Measurements from ENCODE around the gene SYNE2. TPM values are rescaled to one million over a fixed set of nuclear protein-coding genes. Genes with fewer than 3 reads are reported as not detected.

Gene SYNE2
- total and polyA plus RNA-seq, 4 donors = 12.0 to 79.9 (median 19.5) TPM

- no peaks in the 10 kb centered on the region for H3K27me3 ChIP-seq (ENCODE audit: control insufficient read depth in 4 of 4, insufficient read depth in 4 of 4, low read length in 3 of 4)
- H3K27ac ChIP-seq (ENCODE audit: low read depth in 1 of 2, low read length in 2 of 2) = no peak overlapping the region
- no peaks in the 10 kb centered on the region for H3K36me3 ChIP-seq (ENCODE audit: control insufficient read depth in 4 of 4, insufficient read depth in 3 of 4, low read depth in 1 of 4, low read length in 3 of 4)
- 93% methylated on average over 3 of the region's 3 CpGs for WGBS
- TF ChIP-seq ATF3 (IDR thresholded peaks at IDR 0.05) (no peak), FOXA2 (IDR thresholded peaks at IDR 0.05) (no peak), GABPA (IDR thresholded peaks at IDR 0.05 in 1 of 2, conservative IDR thresholded peaks at IDR 0.05 in 1 of 2) (no peak), MAX (IDR thresholded peaks at IDR 0.05) (no peak), RXRA (IDR thresholded peaks at IDR 0.05) (no peak), RAD21 (IDR thresholded peaks at IDR 0.05) (no peak), FOXA1 (IDR thresholded peaks at IDR 0.05) (no peak), YY1 (IDR thresholded peaks at IDR 0.05) (no peak), REST (IDR thresholded peaks at IDR 0.05) (no peak), ZBTB33 (IDR thresholded peaks at IDR 0.05) (no peak), TAF1 (conservative IDR thresholded peaks at IDR 0.05) (no peak)
- no peaks in the 10 kb centered on the region for H3K4me1 ChIP-seq (ENCODE audit: control insufficient read depth in 4 of 4, insufficient read depth in 4 of 4, low read length in 3 of 4)
- no peak overlapping the region for H3K4me3 ChIP-seq (ENCODE audit: low read depth in 1 of 3, low read length in 3 of 3)
- no peaks in the 10 kb centered on the region for H3K9me3 ChIP-seq (ENCODE audit: control insufficient read depth in 4 of 4, low read length in 3 of 4)
- H3K9ac ChIP-seq (ENCODE audit: low read depth in 1 of 2, low read length in 2 of 2) = no peak overlapping the region
- DNase-seq (ENCODE audit: low spot score) = no peak
These were observed 25.2 kb downstream of the SYNE2 start for GRCh38 chr14:63878052-63878451.

GRCh38 chr14:63878792-63879191, 26.0 kb downstream of the SYNE2 start:
- DNase-seq (ENCODE audit: low spot score) = no peak
- Histone ChIP-seq H3K36me3 (ENCODE audit: control insufficient read depth in 4 of 4, insufficient read depth in 3 of 4, low read depth in 1 of 4, low read length in 3 of 4) (no peaks in the 10 kb centered on the region), H3K9me3 (ENCODE audit: control insufficient read depth in 4 of 4, low read length in 3 of 4) (no peaks in the 10 kb centered on the region), H3K9ac (ENCODE audit: low read depth in 1 of 2, low read length in 2 of 2) (no peak overlapping the region), H3K27ac (ENCODE audit: low read depth in 1 of 2, low read length in 2 of 2) (no peak overlapping the region), H3K4me3 (ENCODE audit: low read depth in 1 of 3, low read length in 3 of 3) (no peak overlapping the region), H3K27me3 (ENCODE audit: control insufficient read depth in 4 of 4, insufficient read depth in 4 of 4, low read length in 3 of 4) (no peaks in the 10 kb centered on the region), H3K4me1 (ENCODE audit: control insufficient read depth in 4 of 4, insufficient read depth in 4 of 4, low read length in 3 of 4) (no peaks in the 10 kb centered on the region)
- 97% methylated on average over 4 of the region's 4 CpGs for WGBS
- TF ChIP-seq ZBTB33 (IDR thresholded peaks at IDR 0.05) (no peak), FOXA1 (IDR thresholded peaks at IDR 0.05) (no peak), TAF1 (conservative IDR thresholded peaks at IDR 0.05) (no peak), EGR1 (IDR thresholded peaks at IDR 0.05; ENCODE audit: low read depth in 2 of 2) (no peak), ATF3 (IDR thresholded peaks at IDR 0.05) (no peak), HNF4A (conservative IDR thresholded peaks at IDR 0.05) (no peak), RXRA (IDR thresholded peaks at IDR 0.05) (no peak), YY1 (IDR thresholded peaks at IDR 0.05) (no peak), HNF4G (IDR thresholded peaks at IDR 0.05) (no peak), CTCF (IDR thresholded peaks at IDR 0.05; ENCODE audit: low read depth, low read length, missing input control) (no peak), MAX (IDR thresholded peaks at IDR 0.05) (no peak), REST (IDR thresholded peaks at IDR 0.05) (no peak), FOXA2 (IDR thresholded peaks at IDR 0.05) (no peak), NR2F2 (IDR thresholded peaks at IDR 0.05) (no peak), SP1 (IDR thresholded peaks at IDR 0.05) (no peak), RAD21 (IDR thresholded peaks at IDR 0.05) (no peak)

All from liver (tissue), 9 donors.